ENCODE data around the gene ATP6V1G3.
"Not testable (repeated sequence)": the region's sequence is repeated elsewhere in the genome, so short reads cannot be mapped to it uniquely, and the experiment has no call there.

ATP6V1G3 gene

DNA sequence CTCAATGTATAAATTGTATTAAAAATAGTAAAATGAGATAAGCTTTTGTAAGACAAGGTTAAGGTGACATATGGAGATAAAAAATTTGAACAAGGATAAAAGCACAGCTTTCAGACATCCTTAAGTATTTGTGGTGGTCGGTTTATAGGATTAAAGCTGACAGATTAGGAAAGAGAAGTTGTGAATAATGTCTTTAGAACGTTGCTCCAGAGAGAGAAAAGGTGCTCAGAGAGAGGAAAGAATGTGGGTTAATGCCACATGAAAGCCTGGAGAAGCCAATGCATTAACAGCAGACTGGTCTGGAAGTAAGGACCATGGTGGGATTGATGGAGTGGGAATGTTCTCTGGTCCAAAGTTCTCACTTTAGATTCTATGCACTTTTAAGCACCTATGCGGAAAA is 44.8 kb downstream of the ATP6V1G3 start:
- DNase-seq, result no peak

DNA sequence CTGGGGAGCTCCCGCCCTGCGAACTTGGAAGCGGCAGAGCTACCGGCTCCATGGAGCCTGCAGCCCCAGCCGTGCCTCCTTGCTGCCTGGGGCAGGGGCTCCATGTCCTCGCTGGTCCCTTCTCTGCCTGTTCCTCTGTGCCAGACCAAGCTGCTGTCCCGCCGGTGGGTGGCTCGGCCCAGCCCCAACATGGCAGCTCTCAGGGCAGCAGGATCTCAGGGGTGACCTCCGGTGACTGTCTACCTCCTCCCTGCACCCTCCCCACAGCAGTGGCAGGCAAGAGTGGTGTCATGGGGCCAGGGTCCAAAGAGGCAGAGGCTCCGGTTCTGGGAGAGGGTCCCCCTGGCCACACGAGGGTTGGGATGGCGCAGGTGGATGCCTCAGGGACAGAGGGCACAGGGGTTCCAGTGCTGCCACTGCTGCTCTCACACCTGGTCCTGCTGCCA is 45.8 kb downstream of the ATP6V1G3 start:
- DNase-seq, result no peak

DNA sequence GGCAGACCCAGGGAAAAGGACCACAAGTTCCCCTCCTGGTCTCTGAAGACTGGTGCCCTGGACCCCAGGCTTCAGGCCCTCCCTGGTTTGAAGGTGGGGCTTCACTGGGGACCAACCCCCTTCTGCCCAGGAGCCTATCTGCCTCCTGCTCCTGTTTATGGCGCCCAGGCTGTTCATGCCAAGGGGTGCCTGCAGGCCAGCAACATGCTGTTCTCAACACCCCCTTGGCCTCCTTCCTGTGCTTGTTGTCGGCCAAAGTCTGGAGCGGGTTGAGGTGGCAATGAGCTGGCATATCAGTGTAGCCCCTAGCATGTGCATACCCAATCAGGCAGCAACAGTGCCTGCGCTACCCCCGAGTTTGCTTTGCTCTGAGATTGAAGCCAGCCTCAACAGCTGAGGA is 46.3 kb downstream of the ATP6V1G3 start:
- DNase-seq, result no peak

DNA sequence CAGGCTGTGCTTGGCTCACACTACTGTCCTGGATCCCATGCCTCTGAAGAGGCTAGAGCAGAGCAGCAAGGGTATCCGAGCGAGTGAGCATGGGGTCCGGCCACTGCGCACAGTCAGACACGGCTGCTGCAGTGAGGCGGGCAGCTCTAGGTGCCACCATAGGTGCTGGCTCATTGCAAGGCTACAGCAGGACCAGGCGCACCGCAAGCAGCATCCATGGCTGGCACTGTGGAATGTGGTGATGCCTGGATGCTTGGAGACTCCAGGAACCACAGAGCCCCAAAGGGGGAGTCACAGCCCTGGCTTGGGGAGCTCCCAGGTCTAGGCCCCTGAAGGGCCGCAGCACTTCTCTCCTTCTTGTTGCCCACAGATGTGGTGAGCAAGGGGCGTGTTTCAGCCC is 47.2 kb downstream of the ATP6V1G3 start:
- no peak for DNase-seq

DNA sequence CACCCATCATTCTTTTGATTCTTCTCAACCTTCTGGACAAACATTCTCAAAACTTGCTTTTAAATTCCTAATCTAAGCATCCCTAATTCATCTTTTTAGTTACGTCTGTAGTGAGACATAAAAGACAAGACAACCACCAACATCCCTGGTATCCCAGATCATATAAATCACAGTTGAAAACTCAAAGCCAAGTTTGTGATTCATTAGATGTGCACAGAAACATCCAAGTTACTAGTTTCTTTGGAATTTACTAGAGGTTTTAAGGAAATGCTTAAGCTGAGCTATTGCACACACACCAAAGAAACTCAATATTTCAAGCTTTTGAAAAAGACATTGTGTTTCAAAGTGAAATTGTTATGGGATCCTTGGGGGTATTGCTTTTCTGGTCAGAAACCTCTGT is 47.6 kb downstream of the ATP6V1G3 start:
- no peak for DNase-seq

DNA sequence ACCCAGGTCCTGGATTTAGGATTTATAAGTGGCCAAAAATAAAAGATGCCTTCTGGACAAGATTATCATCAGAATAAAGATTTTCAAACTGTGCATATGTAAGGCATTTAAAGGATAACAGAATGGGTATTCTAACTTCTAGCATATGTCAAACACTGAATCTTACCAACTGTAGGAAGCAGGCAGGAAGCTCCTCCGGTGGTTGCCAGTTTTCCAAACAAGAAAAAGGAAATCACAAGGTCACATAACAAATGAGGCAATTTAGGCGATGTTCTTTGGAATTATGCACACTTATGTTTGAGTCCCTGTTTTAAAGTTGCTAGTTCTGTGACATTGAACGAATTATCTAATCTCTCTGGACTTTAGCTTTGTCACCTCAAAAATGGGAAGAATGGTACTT is 48.9 kb downstream of the ATP6V1G3 start:
- no peak for DNase-seq

DNA sequence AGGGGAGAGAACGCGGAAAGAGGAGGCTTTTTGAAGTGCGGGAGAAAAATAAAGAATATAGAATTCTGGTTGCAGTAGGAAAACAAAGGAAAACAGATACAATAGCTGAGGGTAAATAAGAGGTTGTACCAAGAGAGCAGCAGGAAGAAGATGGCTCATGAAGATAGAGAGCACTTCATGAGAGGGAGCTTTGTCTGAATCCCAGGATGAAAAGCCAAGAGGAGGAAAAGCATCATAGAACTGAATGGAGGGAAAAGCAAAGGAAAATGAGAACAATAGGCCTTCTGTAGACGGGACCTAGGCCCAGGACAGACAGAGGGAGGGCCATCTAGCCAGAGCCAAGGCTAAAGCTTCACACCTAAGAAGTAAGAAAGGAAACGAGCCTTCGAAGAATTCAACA is 49.5 kb downstream of the ATP6V1G3 start:
- no peak for DNase-seq

DNA sequence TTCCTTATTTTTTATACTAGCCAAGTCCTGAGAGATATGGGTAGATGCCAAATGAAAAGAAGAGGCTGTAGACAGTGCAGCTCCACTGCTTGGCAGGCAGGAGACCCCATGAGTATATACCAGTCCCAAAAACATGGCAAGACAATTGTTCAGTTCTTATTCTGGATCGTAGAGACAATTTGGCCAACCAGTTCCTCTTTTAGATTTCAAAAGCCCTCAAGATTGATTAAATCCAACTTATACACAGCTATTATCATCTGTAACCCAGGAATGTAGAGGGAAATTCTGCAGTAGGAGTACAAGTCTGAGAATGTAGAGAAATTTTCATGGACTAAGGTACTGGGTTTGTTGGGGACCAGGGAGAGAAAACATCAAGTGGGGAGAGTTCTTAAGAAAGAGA is 50.3 kb downstream of the ATP6V1G3 start:
- DNase-seq, result no peak

DNA sequence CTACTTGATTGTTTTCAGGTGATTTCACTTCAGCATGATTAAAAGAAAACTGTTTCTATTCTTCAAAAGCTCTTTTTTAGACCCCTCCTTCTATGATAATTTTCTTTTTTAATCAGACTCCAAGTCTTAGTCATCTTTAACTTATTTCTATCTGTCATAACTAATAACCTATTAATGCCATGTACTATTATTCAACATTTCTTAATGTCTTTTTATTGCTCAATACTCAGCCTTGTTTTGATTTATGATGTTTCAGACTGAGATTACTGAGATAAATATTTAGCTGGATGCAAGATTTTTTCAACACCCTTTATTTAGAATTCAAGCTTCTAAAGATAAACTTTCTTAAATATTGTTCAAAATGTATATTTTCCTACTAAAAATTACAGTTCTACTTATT is 53.6 kb downstream of the ATP6V1G3 start:
- DNase-seq, result no peak

DNA sequence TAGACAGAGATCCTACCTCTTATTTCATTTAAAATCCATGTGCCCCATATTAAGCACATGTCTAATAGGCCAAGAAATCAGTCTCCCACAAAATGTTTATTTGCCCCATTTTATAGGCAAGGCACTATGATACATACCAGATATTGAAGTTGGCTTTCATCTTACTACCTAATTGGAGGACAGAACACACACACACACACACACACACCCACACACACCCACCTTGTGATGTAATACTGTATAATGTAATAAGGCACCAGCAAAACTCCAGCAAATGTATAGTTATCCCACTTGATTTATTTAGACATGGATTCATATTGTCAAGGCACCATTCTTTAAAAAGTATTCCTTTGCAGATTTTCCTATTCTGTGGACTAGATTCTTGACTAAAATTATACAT is 56.8 kb downstream of the ATP6V1G3 start:
- no peak for DNase-seq

DNA sequence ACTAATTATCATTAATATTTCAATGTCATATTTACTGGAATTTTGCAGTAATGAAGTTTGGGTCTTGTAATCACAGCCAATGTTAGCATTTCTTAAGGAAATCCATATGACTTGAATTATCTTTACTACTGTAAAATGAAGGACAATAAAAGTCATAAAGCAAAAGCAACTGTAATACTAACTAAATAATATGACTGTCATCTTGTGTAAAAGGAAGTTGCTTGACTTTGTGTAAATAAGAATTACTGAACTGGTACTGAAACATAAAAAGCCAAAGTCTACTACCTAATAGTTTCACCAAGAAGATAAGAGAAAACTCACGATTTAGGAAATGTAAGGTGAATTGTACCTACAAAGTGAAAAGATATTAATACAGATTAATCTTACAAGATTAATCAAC is 57.5 kb downstream of the ATP6V1G3 start:
- DNase-seq, result no peak

DNA sequence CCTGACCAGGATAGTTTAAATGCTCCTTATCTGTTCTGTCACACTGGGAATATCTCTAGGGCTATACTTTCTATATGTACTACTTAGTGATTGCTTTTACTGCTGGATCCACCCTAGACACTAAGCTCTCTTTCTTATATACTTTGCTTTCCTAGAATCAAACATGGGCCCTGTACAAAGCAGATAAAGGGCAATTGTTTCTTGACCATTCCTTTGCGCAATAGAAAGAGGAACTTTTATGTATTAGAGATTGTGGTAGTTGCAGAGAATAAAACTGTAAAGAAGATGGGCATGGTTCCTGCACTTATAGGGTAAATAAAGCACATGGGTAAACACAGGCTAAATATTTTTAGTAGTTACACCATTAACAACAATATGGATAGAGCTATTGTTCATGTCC is 58.8 kb downstream of the ATP6V1G3 start:
- DNase-seq, result no peak

DNA sequence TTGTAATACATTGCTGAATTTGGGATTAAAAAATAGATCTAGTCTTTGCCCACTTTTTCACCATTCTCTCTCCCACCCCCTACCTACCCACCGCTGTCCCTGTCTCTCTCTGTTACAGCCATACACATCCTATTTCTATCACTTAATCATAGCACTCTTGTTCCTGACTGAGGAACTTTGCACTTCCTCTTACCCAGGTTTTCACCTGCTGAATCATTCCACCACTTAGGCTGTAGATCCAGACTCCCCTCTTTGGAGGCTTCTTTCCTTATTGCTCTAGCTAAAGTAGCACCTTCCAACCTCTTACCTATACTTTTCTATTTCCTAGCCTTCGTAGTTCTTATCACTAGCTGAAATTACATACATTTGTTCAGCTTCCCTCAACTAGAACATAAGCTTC is 59.6 kb downstream of the ATP6V1G3 start:
- DNase-seq, result no peak

DNA sequence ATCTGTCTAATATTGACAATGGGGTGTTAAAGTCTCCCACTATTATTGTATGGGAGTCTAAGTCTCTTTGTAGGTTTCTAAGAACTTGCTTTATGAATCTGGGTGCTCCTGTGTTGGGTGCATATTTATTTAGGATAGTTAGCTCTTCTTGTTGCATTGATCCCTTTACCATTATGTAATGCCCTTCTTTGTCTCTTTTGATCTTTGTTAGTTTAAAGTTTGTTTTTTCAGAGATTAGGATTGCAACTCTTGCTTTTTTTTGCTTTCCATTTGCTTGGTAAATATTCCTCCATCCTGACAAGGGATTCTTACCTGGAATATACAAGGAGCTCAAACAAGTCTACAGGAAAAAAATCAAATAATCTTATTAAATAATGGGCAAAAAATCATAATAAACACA is 63.1 kb downstream of the ATP6V1G3 start:
- not testable (repeated sequence) for DNase-seq
